Gastroesophageal sphincter (tissue), 4 donors: ENCODE results near the gene TMEM150A. TPM values are rescaled to one million over a fixed set of nuclear protein-coding genes. Genes with fewer than 3 reads are reported as not detected.

Experiments used
- ATAC-seq: fragments of 150-250 bp; one replicate; pipeline ENCODE4 v1.9.1; 2016; ENCODE audit warnings: mild to moderate bottlenecking, moderate library complexity
- H3K27ac ChIP-seq, 4 donors: fragments of 200-600 bp; sonication (generic) in 3 of 4; 1 replicate in 3 of 4; 2 replicates in 1 of 4; pipeline ENCODE4 v1.5.1; 2016 to 2019
- H3K27me3 ChIP-seq: fragments of 200-600 bp; sonication (generic); one replicate; pipeline ENCODE4 v1.5.1; 2019
- H3K36me3 ChIP-seq, 2 donors: fragments of 200-600 bp; sonication (generic); one replicate each; pipeline ENCODE4 v1.5.1; 2019; ENCODE audit warnings: control low read depth in 1 of 2
- H3K4me1 ChIP-seq, 3 donors: fragments of 200-600 bp; sonication (generic); 1 replicate in 2 of 3; 2 replicates in 1 of 3; pipeline ENCODE4 v1.5.1; 2016 to 2019; ENCODE audit warnings: control low read depth in 2 of 3
- H3K4me3 ChIP-seq, 2 donors: fragments of 200-600 bp; sonication (generic); one replicate each; pipeline ENCODE4 v1.5.1; 2019; ENCODE audit warnings: mild to moderate bottlenecking in 1 of 2, moderate library complexity in 1 of 2
- H3K9me3 ChIP-seq, 3 donors: fragments of 200-600 bp; sonication (generic); one replicate each; pipeline ENCODE4 v1.5.1; 2017 to 2019; ENCODE audit warnings: control low read depth in 2 of 3
- EP300 ChIP-seq: sonication (generic); formaldehyde crosslinking; IDR thresholded peaks from one replicate; pipeline ENCODE4 v1.6.1; 2017; ENCODE audit warnings: antibody characterized with exemption, mild to moderate bottlenecking
- POLR2A ChIP-seq, 2 donors: fragments of 450-650 bp; IDR thresholded peaks; one replicate each; pipeline ENCODE4 v1.6.1; 2017; ENCODE audit warnings: antibody characterized with exemption in 2 of 2, mild to moderate bottlenecking in 2 of 2, moderate library complexity in 1 of 2
- POLR2AphosphoS5 ChIP-seq: sonication (generic); formaldehyde crosslinking; IDR thresholded peaks from one replicate; pipeline ENCODE4 v1.6.1; 2017; ENCODE audit warnings: antibody characterized with exemption
- WGBS, 2 donors: methylation state at CpG; one replicate each; pipeline ENCODE4 v1.1.5; 2018; ENCODE audit warnings: low coverage in 1 of 2; 5-methylcytosine and 5-hydroxymethylcytosine counted together
- total RNA-seq, 4 donors: library from RNA; depleted of rRNA; stranded (reverse); fragments of >200 nt; gene quantifications; one replicate each; pipeline ENCODE4 v1.1.0, GENCODE V29; 2016
- TF ChIP-seq, protein P1 (sequence below), 4 experiments: fragments of 200-600 bp in 2 of 4; fragments of 450-650 bp in 2 of 4; sonication (generic) in 1 of 4; IDR thresholded peaks; one replicate each; pipeline ENCODE4 v1.5.1; 2017 to 2019; ENCODE audit warnings: antibody characterized with exemption in 4 of 4, mild to moderate bottlenecking in 2 of 4, moderate library complexity in 2 of 4

Gene TMEM150A
- total RNA-seq, 4 donors from 2014 or later = 17.6 to 26.9 (median 19.9) TPM

DNA sequence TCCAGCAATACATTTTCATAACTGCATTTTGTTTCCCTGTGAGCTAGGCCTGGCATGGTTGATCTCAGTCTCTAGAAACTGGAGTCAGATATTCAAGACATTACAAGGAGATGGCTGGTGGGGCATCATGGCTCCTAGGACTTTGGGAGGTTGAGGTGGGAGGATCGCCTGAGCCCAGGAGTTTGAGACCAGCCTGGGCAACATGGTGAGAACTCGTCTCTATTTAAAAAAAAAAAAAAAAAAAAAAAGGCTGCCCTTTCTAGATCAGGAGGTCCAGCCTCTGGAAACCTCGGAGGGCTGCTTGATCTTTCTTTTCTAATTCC is 25.5 kb downstream of the TMEM150A start:
- 47 to 89% methylated on average over 2 of the region's 3 CpGs for WGBS, 2 donors
- Histone ChIP-seq H3K27ac (peak overlapping the region in 2 of 4 donors; percentile 63 to 73), H3K4me3 (peak overlapping the region in 1 of 2 donors; percentile 38), H3K27me3 (no peaks in the 10 kb centered on the region), H3K4me1 (peaks cover 0 to 44% (median 18%) of the 10 kb centered on the region in 3 donors), H3K36me3 (no peaks in the 10 kb centered on the region), H3K9me3 (no peaks in the 10 kb centered on the region)
- no peak for TF ChIP-seq POLR2A (IDR thresholded peaks at IDR 0.05)
- TF ChIP-seq POLR2AphosphoS5 = no peak
- no peak for TF ChIP-seq EP300
- TF ChIP-seq, protein P1, sequence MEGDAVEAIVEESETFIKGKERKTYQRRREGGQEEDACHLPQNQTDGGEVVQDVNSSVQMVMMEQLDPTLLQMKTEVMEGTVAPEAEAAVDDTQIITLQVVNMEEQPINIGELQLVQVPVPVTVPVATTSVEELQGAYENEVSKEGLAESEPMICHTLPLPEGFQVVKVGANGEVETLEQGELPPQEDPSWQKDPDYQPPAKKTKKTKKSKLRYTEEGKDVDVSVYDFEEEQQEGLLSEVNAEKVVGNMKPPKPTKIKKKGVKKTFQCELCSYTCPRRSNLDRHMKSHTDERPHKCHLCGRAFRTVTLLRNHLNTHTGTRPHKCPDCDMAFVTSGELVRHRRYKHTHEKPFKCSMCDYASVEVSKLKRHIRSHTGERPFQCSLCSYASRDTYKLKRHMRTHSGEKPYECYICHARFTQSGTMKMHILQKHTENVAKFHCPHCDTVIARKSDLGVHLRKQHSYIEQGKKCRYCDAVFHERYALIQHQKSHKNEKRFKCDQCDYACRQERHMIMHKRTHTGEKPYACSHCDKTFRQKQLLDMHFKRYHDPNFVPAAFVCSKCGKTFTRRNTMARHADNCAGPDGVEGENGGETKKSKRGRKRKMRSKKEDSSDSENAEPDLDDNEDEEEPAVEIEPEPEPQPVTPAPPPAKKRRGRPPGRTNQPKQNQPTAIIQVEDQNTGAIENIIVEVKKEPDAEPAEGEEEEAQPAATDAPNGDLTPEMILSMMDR (IDR thresholded peaks at IDR 0.05) = no peak
- ATAC-seq = no peak

DNA sequence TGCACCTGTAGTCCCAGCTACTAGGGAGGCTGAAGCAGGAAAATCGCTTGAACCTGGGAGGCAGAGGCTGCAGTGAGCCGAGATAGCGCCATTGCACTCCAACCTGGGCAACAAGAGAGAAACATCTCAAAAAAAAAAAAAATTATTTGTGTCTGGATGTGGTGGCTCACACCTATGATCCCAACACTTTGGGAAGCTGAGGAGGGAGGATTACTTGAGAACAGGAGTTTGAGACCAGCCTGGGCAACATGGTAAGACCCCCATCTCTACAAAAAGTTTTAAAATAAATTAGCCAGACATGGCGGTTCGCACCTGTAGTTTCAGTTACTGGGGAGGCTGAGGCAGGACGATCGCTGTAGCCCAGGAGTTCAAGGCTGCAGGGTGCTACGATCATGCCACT is 26.8 kb downstream of the TMEM150A start:
- TF ChIP-seq EP300 (no peak), POLR2A (IDR thresholded peaks at IDR 0.05) (no peak), POLR2AphosphoS5 (no peak)
- TF ChIP-seq, protein P1 (IDR thresholded peaks at IDR 0.05) = no peak
- Histone ChIP-seq H3K27me3 (no peaks in the 10 kb centered on the region), H3K36me3 (no peaks in the 10 kb centered on the region), H3K27ac (no peak overlapping the region), H3K4me3 (no peak overlapping the region), H3K4me1 (peaks cover 0 to 44% (median 18%) of the 10 kb centered on the region in 3 donors), H3K9me3 (no peaks in the 10 kb centered on the region)
- 84 to 88% methylated on average over 6 to 8 of the region's 8 CpGs for WGBS, 2 donors
- no peak for ATAC-seq

DNA sequence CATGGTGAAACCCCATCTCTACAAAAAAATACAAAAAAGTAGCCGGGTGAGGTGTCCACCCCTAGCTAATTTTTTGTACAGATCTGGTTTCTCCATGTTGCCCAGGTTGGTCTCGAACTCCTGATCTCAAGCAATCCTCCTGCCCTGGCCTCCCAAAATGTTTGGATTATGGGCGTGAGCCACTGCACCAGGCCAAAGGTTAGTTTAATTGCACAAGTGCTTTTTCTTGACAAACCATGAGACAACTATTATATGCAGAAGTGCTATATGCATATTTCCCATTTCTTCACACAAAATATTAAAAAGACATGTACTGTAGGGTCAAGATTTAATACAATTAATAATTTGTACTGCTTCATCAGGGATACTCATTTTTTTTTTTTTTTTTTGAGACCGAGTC is 36.2 kb downstream of the TMEM150A start:
- H3K4me3 ChIP-seq = no peak overlapping the region
- no peak overlapping the region for H3K27ac ChIP-seq
- no peak for ATAC-seq
- H3K9me3 ChIP-seq = no peaks in the 10 kb centered on the region
- H3K27me3 ChIP-seq = no peaks in the 10 kb centered on the region
- H3K36me3 ChIP-seq = no peaks in the 10 kb centered on the region
- TF ChIP-seq EP300 (no peak), POLR2A (IDR thresholded peaks at IDR 0.05) (no peak), POLR2AphosphoS5 (no peak)
- TF ChIP-seq, protein P1 (IDR thresholded peaks at IDR 0.05) = no peak
- 77 to 80% methylated on average over 4 of the region's 4 CpGs for WGBS, 2 donors
- H3K4me1 ChIP-seq = peaks cover 0 to 6% (median 0%) of the 10 kb centered on the region in 3 donors

DNA sequence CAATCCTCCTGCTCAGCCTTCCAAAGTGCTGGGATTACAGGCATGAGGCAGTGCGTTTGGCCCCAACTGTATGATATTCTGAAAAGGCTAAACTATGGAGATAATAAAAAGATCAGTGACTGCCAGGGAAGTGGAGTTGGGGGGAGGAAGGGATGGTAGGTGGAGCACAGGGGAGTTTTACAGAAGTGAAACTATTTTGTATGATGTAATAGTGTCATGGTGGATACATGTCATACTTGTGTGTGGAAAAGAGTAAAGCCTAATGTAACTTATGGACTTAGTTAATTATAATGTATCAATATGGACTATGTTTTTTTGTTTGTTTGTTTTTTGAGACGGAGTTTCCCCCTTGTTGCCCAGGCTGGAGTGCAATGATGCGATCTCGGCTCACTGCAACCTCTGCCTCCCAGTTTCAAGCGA is 38.3 kb downstream of the TMEM150A start:
- no peak overlapping the region for H3K27ac ChIP-seq
- no peak for ATAC-seq
- no peak for TF ChIP-seq POLR2A (IDR thresholded peaks at IDR 0.05)
- no peak for TF ChIP-seq POLR2AphosphoS5
- TF ChIP-seq, protein P1 (IDR thresholded peaks at IDR 0.05) = no peak
- TF ChIP-seq EP300 = no peak
- WGBS, 2 donors = 67 to 83% methylated on average over 1 to 4 of the region's 5 CpGs
- peaks cover 0 to under 1% of the 10 kb centered on the region in 2 donors for H3K36me3 ChIP-seq
- H3K27me3 ChIP-seq = no peaks in the 10 kb centered on the region
- peaks cover 0 to 25% (median 10%) of the 10 kb centered on the region in 3 donors for H3K4me1 ChIP-seq
- no peak overlapping the region for H3K4me3 ChIP-seq
- H3K9me3 ChIP-seq = no peaks in the 10 kb centered on the region
